Central memory CD8-positive, alpha-beta T cell (primary cell): ENCODE data around the gene RGS3.

Source experiments
- ATAC-seq: fragments of 150-1000 bp; cut with Tn5 transposase; replicated peaks from 2 replicates; pipeline ENCODE4 v1.10.0; 2022; ENCODE audit warnings: mild to moderate bottlenecking, moderate FRiP score, moderate number of reproducible peaks; ENCODE audit not compliant: poor library complexity, severe bottlenecking; ENCODE audit errors: extremely low read depth
- DNase-seq, 2 donors: peaks; one replicate each; pipeline ENCODE4 v3.0.0; 2021; ENCODE audit warnings: low spot score in 2 of 2
- H3K27ac Mint-ChIP-seq: one replicate; pipeline ENCODE4 v1.8.0; 2022; ENCODE audit warnings: low read depth, mild to moderate bottlenecking, moderate library complexity, mixed read lengths
- H3K27me3 Mint-ChIP-seq: one replicate; pipeline ENCODE4 v1.8.0; 2022; ENCODE audit warnings: mixed read lengths
- H3K36me3 Mint-ChIP-seq: one replicate; pipeline ENCODE4 v1.8.0; 2022; ENCODE audit warnings: mild to moderate bottlenecking, moderate library complexity, mixed read lengths; ENCODE audit not compliant: insufficient read depth
- H3K4me1 Mint-ChIP-seq: one replicate; pipeline ENCODE4 v1.8.0; 2022; ENCODE audit warnings: mixed read lengths
- H3K4me3 Mint-ChIP-seq: one replicate; pipeline ENCODE4 v1.8.0; 2022; ENCODE audit warnings: mild to moderate bottlenecking, moderate library complexity, mixed read lengths
- H3K9me3 Mint-ChIP-seq: one replicate; pipeline ENCODE4 v1.8.0; 2022; ENCODE audit warnings: mixed read lengths

The RGS3 gene

GRCh38 chr9:113471143-113471542 lies 7.6 kb downstream of the RGS3 start:
- no peak overlapping the region for H3K27ac Mint-ChIP-seq

GRCh38 chr9:113471566-113471965 lies 8.0 kb downstream of the RGS3 start:
- Mint-ChIP-seq H3K4me3 (no peak overlapping the region), H3K4me1 (peaks cover 5% of the 10 kb centered on the region), H3K27ac (no peak overlapping the region), H3K36me3 (no peaks in the 10 kb centered on the region), H3K27me3 (no peaks in the 10 kb centered on the region), H3K9me3 (no peaks in the 10 kb centered on the region)
- no peak for ATAC-seq
- no peak for DNase-seq

More at GRCh38 chr9:113471143-113471542, 7.6 kb downstream of the RGS3 start:
- no peaks in the 10 kb centered on the region for H3K9me3 Mint-ChIP-seq
- H3K36me3 Mint-ChIP-seq = no peaks in the 10 kb centered on the region
- no peak for DNase-seq
- ATAC-seq = no peak
- no peak overlapping the region for H3K4me3 Mint-ChIP-seq
- peaks cover 5% of the 10 kb centered on the region for H3K4me1 Mint-ChIP-seq
- no peaks in the 10 kb centered on the region for H3K27me3 Mint-ChIP-seq

GRCh38 chr9:113472199-113472598 lies 8.7 kb downstream of the RGS3 start:
- Mint-ChIP-seq H3K4me1 (peaks cover 7% of the 10 kb centered on the region), H3K36me3 (no peaks in the 10 kb centered on the region), H3K4me3 (no peak overlapping the region), H3K27me3 (no peaks in the 10 kb centered on the region), H3K27ac (no peak overlapping the region), H3K9me3 (no peaks in the 10 kb centered on the region)
- no peak for DNase-seq
- no peak for ATAC-seq

GRCh38 chr9:113474360-113475028 lies 11.0 kb downstream of the RGS3 start:
- H3K36me3 Mint-ChIP-seq = no peaks in the 10 kb centered on the region
- H3K9me3 Mint-ChIP-seq = no peaks in the 10 kb centered on the region
- H3K27me3 Mint-ChIP-seq = no peaks in the 10 kb centered on the region
- DNase-seq (no peak), ATAC-seq (no peak)
- peaks cover 22% of the 10 kb centered on the region for H3K4me1 Mint-ChIP-seq
- no peak overlapping the region for H3K4me3 Mint-ChIP-seq
- H3K27ac Mint-ChIP-seq = no peak overlapping the region

GRCh38 chr9:113475031-113475430 lies 11.5 kb downstream of the RGS3 start:
- Mint-ChIP-seq H3K27ac (no peak overlapping the region), H3K4me1 (peaks cover 27% of the 10 kb centered on the region), H3K9me3 (no peaks in the 10 kb centered on the region), H3K27me3 (no peaks in the 10 kb centered on the region), H3K36me3 (no peaks in the 10 kb centered on the region), H3K4me3 (no peak overlapping the region)
- DNase-seq (no peak), ATAC-seq (no peak)

GRCh38 chr9:113475992-113476391 lies 12.5 kb downstream of the RGS3 start:
- H3K4me3 Mint-ChIP-seq = no peak overlapping the region
- H3K27ac Mint-ChIP-seq = no peak overlapping the region
- no peak for ATAC-seq
- H3K9me3 Mint-ChIP-seq = no peaks in the 10 kb centered on the region
- H3K4me1 Mint-ChIP-seq = peaks cover 30% of the 10 kb centered on the region
- H3K27me3 Mint-ChIP-seq = no peaks in the 10 kb centered on the region
- H3K36me3 Mint-ChIP-seq = no peaks in the 10 kb centered on the region
- DNase-seq = no peak

- Mint-ChIP-seq H3K9me3 (no peaks in the 10 kb centered on the region), H3K36me3 (no peaks in the 10 kb centered on the region), H3K4me3 (no peak overlapping the region), H3K27ac (no peak overlapping the region), H3K27me3 (no peaks in the 10 kb centered on the region), H3K4me1 (peaks cover 32% of the 10 kb centered on the region)
- DNase-seq (no peak), ATAC-seq (no peak)
These were observed 13.0 kb downstream of the RGS3 start for GRCh38 chr9:113476511-113476916.

GRCh38 chr9:113477058-113477457 lies 13.5 kb downstream of the RGS3 start:
- DNase-seq (no peak), ATAC-seq (no peak)
- no peaks in the 10 kb centered on the region for H3K27me3 Mint-ChIP-seq
- no peaks in the 10 kb centered on the region for H3K9me3 Mint-ChIP-seq
- H3K27ac Mint-ChIP-seq = no peak overlapping the region
- no peak overlapping the region for H3K4me3 Mint-ChIP-seq
- H3K36me3 Mint-ChIP-seq = no peaks in the 10 kb centered on the region
- peaks cover 32% of the 10 kb centered on the region for H3K4me1 Mint-ChIP-seq

GRCh38 chr9:113477661-113478060 lies 14.1 kb downstream of the RGS3 start:
- peak overlapping the region; percentile 84 for H3K27ac Mint-ChIP-seq

GRCh38 chr9:113479174-113479621 lies 15.7 kb downstream of the RGS3 start:
- Mint-ChIP-seq H3K4me1 (peaks cover 27% of the 10 kb centered on the region), H3K27ac (no peak overlapping the region), H3K36me3 (no peaks in the 10 kb centered on the region), H3K27me3 (no peaks in the 10 kb centered on the region), H3K4me3 (no peak overlapping the region), H3K9me3 (no peaks in the 10 kb centered on the region)
- no peak for DNase-seq
- no peak for ATAC-seq

More at GRCh38 chr9:113477661-113478060, 14.1 kb downstream of the RGS3 start:
- H3K36me3 Mint-ChIP-seq = no peaks in the 10 kb centered on the region
- no peaks in the 10 kb centered on the region for H3K9me3 Mint-ChIP-seq
- H3K27me3 Mint-ChIP-seq = no peaks in the 10 kb centered on the region
- ATAC-seq (no peak), DNase-seq (no peak)
- no peak overlapping the region for H3K4me3 Mint-ChIP-seq
- peaks cover 27% of the 10 kb centered on the region for H3K4me1 Mint-ChIP-seq

- no peak overlapping the region for H3K27ac Mint-ChIP-seq
- no peak for ATAC-seq
- H3K27me3 Mint-ChIP-seq = no peaks in the 10 kb centered on the region
- H3K9me3 Mint-ChIP-seq = no peaks in the 10 kb centered on the region
- peaks cover 27% of the 10 kb centered on the region for H3K4me1 Mint-ChIP-seq
- H3K36me3 Mint-ChIP-seq = no peaks in the 10 kb centered on the region
- H3K4me3 Mint-ChIP-seq = no peak overlapping the region
- DNase-seq = no peak
These were observed 17.1 kb downstream of the RGS3 start for GRCh38 chr9:113480612-113481011.

- DNase-seq = no peak
- no peaks in the 10 kb centered on the region for H3K9me3 Mint-ChIP-seq
- H3K4me1 Mint-ChIP-seq = peaks cover 27% of the 10 kb centered on the region
- H3K27ac Mint-ChIP-seq = no peak overlapping the region
- H3K4me3 Mint-ChIP-seq = no peak overlapping the region
- H3K27me3 Mint-ChIP-seq = no peaks in the 10 kb centered on the region
- ATAC-seq = no peak
- H3K36me3 Mint-ChIP-seq = no peaks in the 10 kb centered on the region
These were observed 17.8 kb downstream of the RGS3 start for GRCh38 chr9:113481176-113481787.

GRCh38 chr9:113482341-113482740 lies 18.8 kb downstream of the RGS3 start:
- Mint-ChIP-seq H3K27ac (no peak overlapping the region), H3K36me3 (no peaks in the 10 kb centered on the region)

More at GRCh38 chr9:113482341-113482740, 18.8 kb downstream of the RGS3 start:
- DNase-seq (no peak), ATAC-seq (no peak)
- Mint-ChIP-seq H3K27me3 (no peaks in the 10 kb centered on the region), H3K4me3 (no peak overlapping the region), H3K9me3 (no peaks in the 10 kb centered on the region), H3K4me1 (peaks cover 24% of the 10 kb centered on the region)
